HG03045 (cell line): Measurements from ENCODE around the gene SELENON.

Experiments used
- ATAC-seq: cut with Tn5 transposase; IDR thresholded peaks from one replicate; pipeline ENCODE4 v1.9.1; 2021; ENCODE audit warnings: mild to moderate bottlenecking, moderate library complexity; ENCODE audit not compliant: unreplicated experiment

The SELENON gene

GRCh38 chr1:25861316-25862286, 61.6 kb downstream of the SELENON start:
- ATAC-seq, result no peak

- no peak for ATAC-seq
Observed at GRCh38 chr1:25862785-25863485, 62.9 kb downstream of the SELENON start.

GRCh38 chr1:25863486-25864262, 63.7 kb downstream of the SELENON start:
- ATAC-seq, result no peak

- no peak for ATAC-seq
Observed at GRCh38 chr1:25864434-25864833, 64.4 kb downstream of the SELENON start.

- no peak for ATAC-seq
Observed at GRCh38 chr1:25866288-25866687, 66.3 kb downstream of the SELENON start.

- no peak for ATAC-seq
Observed at GRCh38 chr1:25867210-25867991, 67.4 kb downstream of the SELENON start.
